OCI-M2 (cell line): Measurements from ENCODE around the gene UBD.

Experiments
- DNase-seq: peaks from one replicate; lab custom pipeline; 2025; ENCODE audit not compliant: unreplicated experiment; lab: John Stamatoyannopoulos, UW

UBD gene

DNA sequence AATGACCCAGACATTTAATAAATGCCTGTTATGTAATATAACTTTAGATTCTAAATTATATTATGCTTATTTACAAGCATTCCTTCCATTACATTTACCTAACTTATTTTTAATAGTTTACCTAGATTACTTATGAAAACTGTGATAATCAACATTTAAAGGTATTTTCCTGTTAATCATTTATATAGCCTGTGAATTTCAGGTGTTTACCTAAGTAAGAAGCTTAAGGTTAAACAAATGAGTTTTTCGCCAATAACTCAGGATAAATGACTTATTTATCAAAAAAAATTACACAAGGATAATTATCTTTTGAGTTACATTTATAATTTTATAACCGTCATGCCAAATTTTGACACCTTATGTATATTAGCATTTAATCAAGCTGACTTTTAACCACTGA, 35.5 kb downstream of the UBD start:
- no peak for DNase-seq

DNA sequence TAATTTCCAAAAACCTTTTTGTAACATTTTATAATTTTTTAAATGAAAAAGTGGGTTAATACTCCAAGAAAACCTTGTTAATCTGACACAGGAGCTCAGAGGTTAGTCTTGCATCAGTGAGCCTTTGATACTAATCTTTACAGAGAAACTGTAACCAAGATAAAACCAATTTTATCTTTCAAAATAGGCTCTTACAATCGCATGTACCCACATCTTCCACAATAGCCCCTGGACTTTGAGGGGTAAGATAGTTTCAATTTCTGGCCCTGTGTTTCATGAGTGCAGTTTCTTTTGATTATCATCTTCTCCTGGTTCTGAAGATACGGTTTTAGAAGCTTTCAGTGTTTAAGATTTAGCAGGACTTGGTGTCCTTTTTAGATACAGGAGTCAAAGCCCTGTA, 37.3 kb downstream of the UBD start:
- no peak for DNase-seq

GRCh38 chr6:29521006-29521680, 38.4 kb downstream of the UBD start:
- DNase-seq, result no peak

DNA sequence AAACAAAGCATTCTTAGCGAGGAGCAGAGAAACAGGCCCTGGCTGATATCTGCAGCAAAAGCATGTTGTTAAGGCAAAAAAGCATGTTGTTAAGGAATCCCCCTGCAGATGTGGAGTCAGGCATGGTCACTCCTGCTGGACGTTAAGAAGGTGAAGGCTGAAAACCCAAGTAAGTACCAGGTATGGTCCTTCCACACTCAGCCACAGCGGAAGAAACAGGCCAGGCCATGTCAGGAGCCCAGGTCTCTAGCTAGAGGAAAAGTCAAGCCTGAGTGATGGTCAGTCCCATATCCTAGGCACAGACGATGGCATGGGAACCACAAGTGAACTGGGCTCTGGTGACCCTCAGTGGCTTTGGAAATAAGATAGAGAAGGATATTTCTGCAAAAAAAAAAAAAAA, 39.3 kb downstream of the UBD start:
- DNase-seq, result no peak

- no peak for DNase-seq
Measured at GRCh38 chr6:29519291-29520010, 40.1 kb downstream of the UBD start.

GRCh38 chr6:29517728-29518440, 41.6 kb downstream of the UBD start:
- DNase-seq, result no peak

DNA sequence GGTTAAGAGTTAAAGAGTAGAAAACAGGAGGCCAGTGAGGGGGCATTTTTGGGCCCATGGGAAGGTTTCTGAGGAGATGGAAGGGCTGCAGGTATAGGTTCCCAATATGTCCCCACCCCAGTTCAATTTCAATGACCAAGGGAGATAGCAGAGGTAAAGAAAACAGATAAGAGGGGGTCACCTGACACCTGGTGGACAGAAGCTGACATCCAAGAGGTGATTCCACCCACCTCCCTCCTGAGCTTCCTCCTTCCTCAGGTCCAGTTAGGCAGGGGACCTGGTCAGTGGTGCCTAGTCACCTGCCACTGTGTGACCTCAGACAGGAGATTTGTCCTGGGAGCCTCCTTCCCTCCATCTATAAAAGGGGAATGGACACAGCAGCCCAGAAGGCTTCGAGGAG, 42.3 kb downstream of the UBD start:
- no peak for DNase-seq

DNA sequence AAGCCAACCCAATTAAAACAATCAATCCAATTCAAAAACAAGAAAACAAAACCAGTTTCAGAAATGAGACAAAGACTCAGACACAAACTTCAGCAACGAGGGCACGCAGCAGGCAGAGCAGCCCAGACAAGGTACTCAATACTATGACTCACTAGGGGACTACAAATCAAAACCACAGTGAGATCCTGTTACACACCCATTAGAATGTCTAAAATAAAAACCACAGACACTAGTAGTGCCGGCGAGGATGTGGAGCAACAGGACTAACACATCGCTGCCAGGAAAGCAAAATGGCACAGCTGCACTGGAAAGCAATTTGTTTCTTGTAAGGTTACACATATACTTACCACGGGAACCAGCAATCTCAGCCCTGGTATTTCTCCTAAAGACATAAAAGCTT, 43.4 kb downstream of the UBD start:
- no peak for DNase-seq

DNA sequence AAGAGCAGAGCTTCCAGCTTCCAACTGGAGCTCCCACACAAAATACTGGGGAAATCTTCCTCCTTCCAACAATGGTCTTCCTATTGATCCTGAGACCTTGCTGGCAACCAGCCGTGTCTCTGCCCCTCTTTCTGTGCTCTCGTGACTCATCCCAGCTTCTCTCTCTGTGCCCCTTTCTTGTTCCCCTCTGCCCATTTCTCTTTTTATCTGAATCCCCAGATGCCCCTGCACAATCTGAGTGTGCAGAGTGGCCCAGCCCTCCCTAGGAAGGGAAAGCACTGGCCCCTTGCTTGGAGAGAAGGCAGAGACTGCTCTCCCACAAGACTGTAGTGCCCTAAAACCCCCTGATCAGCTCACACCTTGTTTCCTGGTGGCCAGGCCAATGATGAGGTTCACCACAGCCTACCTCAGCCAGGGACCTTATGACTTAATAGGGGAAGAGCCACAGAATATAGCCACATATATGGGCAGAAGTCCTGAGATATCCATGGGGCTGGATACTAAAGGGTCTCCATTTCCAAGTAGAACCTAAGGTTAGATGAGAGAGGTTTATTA, 48.7 kb downstream of the UBD start:
- no peak for DNase-seq

DNA sequence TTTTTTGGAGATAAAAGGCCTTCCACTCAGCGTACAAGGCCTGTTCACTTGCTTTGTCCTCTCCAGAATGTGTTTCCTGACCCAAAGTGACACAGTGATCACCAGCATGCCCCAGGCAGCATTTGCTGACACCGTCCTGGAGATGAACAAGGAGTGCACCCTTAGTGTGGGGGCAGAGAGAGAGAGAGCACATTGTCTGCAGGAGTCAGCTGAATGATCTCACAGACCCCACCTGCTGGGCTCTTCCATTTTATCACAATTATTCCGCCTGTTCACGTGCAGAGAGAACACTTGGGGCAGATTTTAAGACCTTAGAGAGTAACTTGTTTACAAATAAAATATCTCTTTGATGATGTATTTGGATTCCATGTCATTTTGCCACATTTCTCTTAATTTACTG, 49.3 kb downstream of the UBD start:
- DNase-seq, result no peak

DNA sequence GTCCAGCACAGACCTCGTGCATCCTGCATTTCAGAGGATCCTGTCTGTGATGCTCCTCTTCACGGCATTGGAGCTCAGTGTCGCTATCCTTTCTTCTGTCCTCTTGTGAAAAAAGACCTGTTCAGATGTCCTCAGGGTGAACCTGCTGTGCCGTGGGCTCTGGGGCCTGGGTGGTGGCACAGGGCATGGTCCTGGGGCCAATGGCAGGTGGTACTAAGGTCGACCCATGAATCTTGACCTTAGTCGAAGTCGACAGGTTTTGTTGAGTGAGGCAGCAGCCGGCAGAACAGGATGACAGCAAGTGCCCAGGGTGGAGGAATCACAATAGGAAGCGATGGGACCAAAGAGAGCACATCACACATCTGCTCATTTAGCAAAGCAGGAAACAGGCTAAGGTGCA, 49.8 kb downstream of the UBD start:
- no peak for DNase-seq

DNA sequence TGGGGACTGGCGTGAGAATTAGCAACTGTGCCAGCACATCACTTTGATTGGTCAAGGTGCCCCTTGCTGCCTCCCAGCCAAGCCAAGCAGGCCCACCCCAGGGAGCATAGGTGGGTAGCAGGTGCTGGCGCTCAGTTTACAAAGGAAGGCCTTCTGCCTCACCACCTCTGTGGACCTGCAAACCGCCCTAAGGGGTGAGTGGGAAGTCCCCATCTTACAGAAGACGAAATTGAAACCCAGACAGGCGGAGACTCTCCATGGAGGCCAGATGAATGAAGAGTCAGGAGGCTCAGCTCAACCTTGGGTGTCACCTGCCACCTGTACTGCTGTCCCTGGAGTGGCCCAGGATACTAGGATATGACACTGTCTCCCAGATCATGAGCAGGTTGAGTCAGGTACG, 50.3 kb downstream of the UBD start:
- no peak for DNase-seq

DNA sequence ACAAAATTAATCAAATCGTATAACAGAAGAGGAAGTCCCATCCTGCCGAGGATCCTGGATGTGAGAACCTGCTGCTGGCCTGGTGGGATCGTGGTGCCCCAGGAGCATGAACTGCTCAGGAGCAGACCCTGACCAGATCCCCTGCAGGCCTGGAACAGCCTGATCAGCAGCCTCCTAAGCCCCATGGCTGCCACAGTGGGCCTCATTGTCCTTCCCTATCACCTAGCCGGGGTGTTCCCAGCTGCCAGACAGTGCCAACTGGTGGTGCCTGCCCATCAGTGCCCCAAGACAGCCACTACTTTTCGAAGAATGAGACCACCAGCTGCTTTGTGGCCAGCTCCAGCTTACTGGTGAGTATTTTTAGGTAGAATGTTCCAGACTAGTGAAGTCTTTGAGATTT, 52.2 kb downstream of the UBD start:
- DNase-seq, result no peak

DNA sequence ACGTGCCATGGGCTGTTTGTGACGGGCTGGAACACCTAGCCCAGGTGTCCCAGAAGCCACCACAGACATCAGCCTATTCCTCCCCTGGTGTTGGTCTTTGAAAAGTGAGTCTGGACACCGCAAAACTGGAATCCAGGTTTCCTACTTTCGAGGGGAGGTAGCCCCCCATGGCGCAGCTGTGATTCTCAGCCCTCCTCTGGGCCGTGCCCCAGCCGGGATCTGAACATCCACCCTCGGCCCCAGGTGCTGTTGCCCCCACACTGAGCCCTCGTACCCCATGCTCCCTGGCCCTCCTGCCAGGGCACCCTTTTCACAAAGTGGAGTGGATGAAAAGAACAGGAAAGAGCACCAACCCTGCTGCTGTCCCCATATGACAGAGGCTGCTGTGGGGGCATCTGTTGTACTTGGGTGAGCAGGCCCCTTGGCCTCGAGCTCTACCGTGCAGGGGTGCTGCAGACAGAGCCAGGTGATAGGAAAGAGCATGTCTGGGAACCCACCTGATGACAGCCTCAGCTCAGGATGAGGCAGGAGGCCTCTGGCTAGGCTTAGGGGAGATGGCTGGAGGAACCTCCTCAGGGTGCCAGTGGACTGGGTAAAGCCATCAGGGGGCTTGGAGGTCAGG, 53.0 kb downstream of the UBD start:
- DNase-seq, result no peak

GRCh38 chr6:29505808-29506207, 53.7 kb downstream of the UBD start:
- DNase-seq, result no peak
